Neural progenitor cell (in vitro differentiated cells): ENCODE data around the gene PCSK1. TPM values are rescaled to one million over a fixed set of nuclear protein-coding genes. Genes with fewer than 3 reads are reported as not detected.
A peak's percentile ranks its signal among the peaks of the same experiment; 100 is the strongest.

ENCODE experiments used
- DNase-seq: peaks from one replicate; pipeline ENCODE4 v3.0.0-alpha.2; 2016; ENCODE audit warnings: low spot score
- H2AFZ ChIP-seq: fragments of 200-600 bp; sonication (generic); replicated peaks from 2 replicates; pipeline ENCODE4 v1.6.1; 2016; ENCODE audit warnings: antibody characterized with exemption
- H3F3A ChIP-seq: fragments of 200-600 bp; sonication (generic); 2 replicates; pipeline ENCODE4 v1.6.1; 2016; ENCODE audit warnings: antibody characterized with exemption, low read depth
- H3K27ac ChIP-seq: fragments of 200-600 bp; sonication (generic); 2 replicates; pipeline ENCODE4 v1.5.1; 2016; ENCODE audit warnings: mild to moderate bottlenecking
- H3K27me3 ChIP-seq: fragments of 200-600 bp; sonication (generic); 2 replicates; pipeline ENCODE4 v1.6.1; 2016; ENCODE audit warnings: mild to moderate bottlenecking, moderate library complexity
- H3K36me3 ChIP-seq: fragments of 200-600 bp; sonication (generic); 2 replicates; pipeline ENCODE4 v1.5.1; 2016
- H3K4me1 ChIP-seq: fragments of 200-600 bp; sonication (generic); 2 replicates; pipeline ENCODE4 v1.6.1; 2016; ENCODE audit warnings: mixed run types
- H3K4me2 ChIP-seq: fragments of 200-600 bp; sonication (generic); 2 replicates; pipeline ENCODE4 v1.6.1; 2016
- H3K4me3 ChIP-seq: fragments of 200-600 bp; sonication (generic); 2 replicates; pipeline ENCODE4 v1.5.1; 2016
- H3K79me2 ChIP-seq: fragments of 200-600 bp; sonication (generic); 2 replicates; pipeline ENCODE4 v1.6.1; 2016; ENCODE audit warnings: low read depth
- H3K9ac ChIP-seq: fragments of 200-600 bp; sonication (generic); 2 replicates; pipeline ENCODE4 v1.6.1; 2016
- H3K9me3 ChIP-seq: fragments of 200-600 bp; sonication (generic); 2 replicates; pipeline ENCODE4 v1.5.1; 2016; ENCODE audit warnings: low read depth
- H4K20me1 ChIP-seq: fragments of 200-600 bp; sonication (generic); 2 replicates; pipeline ENCODE4 v1.6.1; 2016; ENCODE audit warnings: low read depth
- H3K27ac Mint-ChIP-seq: 3 replicates; pipeline ENCODE4 v1.8.0; 2021; ENCODE audit warnings: mixed read lengths
- H3K27me3 Mint-ChIP-seq: 2 replicates; pipeline ENCODE4 v1.8.0; 2022; ENCODE audit warnings: low read depth, mild to moderate bottlenecking, inconsistent platforms, moderate library complexity, mixed read lengths; ENCODE audit not compliant: insufficient read depth
- H3K36me3 Mint-ChIP-seq: 3 replicates; pipeline ENCODE4 v1.8.0; 2021; ENCODE audit warnings: mixed read lengths
- H3K4me1 Mint-ChIP-seq: 3 replicates; pipeline ENCODE4 v1.8.0; 2021; ENCODE audit warnings: mixed read lengths
- H3K4me3 Mint-ChIP-seq: 3 replicates; pipeline ENCODE4 v1.8.0; 2021; ENCODE audit warnings: mild to moderate bottlenecking, moderate library complexity, mixed read lengths
- H3K9me3 Mint-ChIP-seq: 3 replicates; pipeline ENCODE4 v1.8.0; 2020; ENCODE audit warnings: mixed read lengths
- EZH2 ChIP-seq: fragments of 200-600 bp; sonication (generic); IDR thresholded peaks from 2 replicates; pipeline ENCODE4 v1.6.1; 2017; ENCODE audit warnings: antibody characterized with exemption, mild to moderate bottlenecking, moderate library complexity
- EZH2phosphoT487 ChIP-seq: fragments of 200-600 bp; sonication (generic); IDR thresholded peaks from 2 replicates; pipeline ENCODE4 v1.6.1; 2017; ENCODE audit warnings: antibody characterized with exemption
- total RNA-seq: library from RNA; depleted of rRNA; stranded (reverse); fragments of >200 nt; gene quantifications from 2 replicates; pipeline ENCODE4 v1.2.3, GENCODE V29; 2015; ENCODE audit warnings: low replicate concordance
- TF ChIP-seq, protein P1 (sequence below): fragments of 200-600 bp; sonication (generic); IDR thresholded peaks from 2 replicates; pipeline ENCODE4 v1.5.1; 2017; ENCODE audit warnings: antibody characterized with exemption, mild to moderate bottlenecking

Gene PCSK1
- total RNA-seq, 1 donor from 2014 or later: 3.9 TPM

DNA sequence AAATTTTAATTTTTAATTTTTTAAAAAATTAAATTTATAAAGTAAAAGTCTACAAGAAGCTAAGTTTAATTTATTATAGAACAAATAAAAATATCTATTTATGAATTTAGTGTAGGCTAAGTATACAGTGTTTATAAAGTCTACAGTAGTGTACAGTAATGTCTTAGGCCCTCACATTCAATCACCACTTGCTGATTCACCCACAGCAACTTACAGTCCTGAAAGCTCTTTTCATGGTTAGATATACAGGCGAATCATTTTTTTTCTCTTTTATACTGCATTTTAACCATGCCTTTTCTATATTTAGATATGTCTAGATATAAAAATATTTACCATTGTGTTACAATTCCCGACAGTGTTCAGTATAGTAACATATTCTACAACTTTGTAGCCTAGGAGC lies 55.9 kb downstream of the PCSK1 start:
- no peaks in the 10 kb centered on the region for H3K27me3 Mint-ChIP-seq
- Histone ChIP-seq H3K4me2 (no peak overlapping the region), H3K79me2 (no peaks in the 10 kb centered on the region), H3F3A (no peaks in the 10 kb centered on the region), H3K4me1 (peaks cover 6% of the 10 kb centered on the region), H3K4me3 (no peak overlapping the region), H3K27ac (no peak overlapping the region), H3K27me3 (no peaks in the 10 kb centered on the region), H3K9me3 (no peaks in the 10 kb centered on the region), H4K20me1 (no peaks in the 10 kb centered on the region), H3K36me3 (no peaks in the 10 kb centered on the region), H2AFZ (no peak overlapping the region), H3K9ac (no peak overlapping the region)
- no peak overlapping the region for H3K27ac Mint-ChIP-seq
- H3K36me3 Mint-ChIP-seq: no peaks in the 10 kb centered on the region
- H3K4me1 Mint-ChIP-seq: peaks cover 8% of the 10 kb centered on the region
- DNase-seq: no peak
- H3K9me3 Mint-ChIP-seq: no peaks in the 10 kb centered on the region
- no peak overlapping the region for H3K4me3 Mint-ChIP-seq
- TF ChIP-seq, protein P1, sequence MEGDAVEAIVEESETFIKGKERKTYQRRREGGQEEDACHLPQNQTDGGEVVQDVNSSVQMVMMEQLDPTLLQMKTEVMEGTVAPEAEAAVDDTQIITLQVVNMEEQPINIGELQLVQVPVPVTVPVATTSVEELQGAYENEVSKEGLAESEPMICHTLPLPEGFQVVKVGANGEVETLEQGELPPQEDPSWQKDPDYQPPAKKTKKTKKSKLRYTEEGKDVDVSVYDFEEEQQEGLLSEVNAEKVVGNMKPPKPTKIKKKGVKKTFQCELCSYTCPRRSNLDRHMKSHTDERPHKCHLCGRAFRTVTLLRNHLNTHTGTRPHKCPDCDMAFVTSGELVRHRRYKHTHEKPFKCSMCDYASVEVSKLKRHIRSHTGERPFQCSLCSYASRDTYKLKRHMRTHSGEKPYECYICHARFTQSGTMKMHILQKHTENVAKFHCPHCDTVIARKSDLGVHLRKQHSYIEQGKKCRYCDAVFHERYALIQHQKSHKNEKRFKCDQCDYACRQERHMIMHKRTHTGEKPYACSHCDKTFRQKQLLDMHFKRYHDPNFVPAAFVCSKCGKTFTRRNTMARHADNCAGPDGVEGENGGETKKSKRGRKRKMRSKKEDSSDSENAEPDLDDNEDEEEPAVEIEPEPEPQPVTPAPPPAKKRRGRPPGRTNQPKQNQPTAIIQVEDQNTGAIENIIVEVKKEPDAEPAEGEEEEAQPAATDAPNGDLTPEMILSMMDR: no peak

DNA sequence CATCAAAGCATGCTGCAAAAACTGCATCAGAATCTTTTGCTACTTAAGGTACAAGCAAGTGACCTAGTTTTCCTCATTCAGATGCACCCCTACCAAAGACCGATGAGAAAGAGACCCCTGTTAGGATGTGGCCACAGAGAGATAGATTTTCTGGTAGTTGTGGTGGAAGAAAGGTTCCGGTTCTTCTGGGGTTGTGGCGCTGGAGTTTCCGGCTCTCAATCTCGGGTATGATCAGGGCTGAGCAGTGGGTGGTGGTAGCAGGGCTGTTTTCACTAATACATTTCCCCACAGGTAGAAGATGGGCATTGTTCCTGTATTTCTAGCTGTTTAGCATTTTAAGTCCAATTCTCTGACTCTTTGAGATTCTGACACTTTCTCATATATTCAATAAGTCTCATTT lies 58.4 kb downstream of the PCSK1 start:
- H3K79me2 ChIP-seq: no peaks in the 10 kb centered on the region
- peak overlapping the region; percentile 22 for H2AFZ ChIP-seq
- H3K9ac ChIP-seq: no peak overlapping the region
- H3K27me3 ChIP-seq: no peaks in the 10 kb centered on the region
- no peaks in the 10 kb centered on the region for H3K36me3 ChIP-seq
- DNase-seq: no peak
- Mint-ChIP-seq H3K27ac (no peak overlapping the region), H3K4me3 (no peak overlapping the region), H3K4me1 (peaks cover 8% of the 10 kb centered on the region), H3K27me3 (no peaks in the 10 kb centered on the region), H3K9me3 (no peaks in the 10 kb centered on the region), H3K36me3 (no peaks in the 10 kb centered on the region)
- no peak overlapping the region for H3K4me3 ChIP-seq
- no peaks in the 10 kb centered on the region for H3K9me3 ChIP-seq
- TF ChIP-seq EZH2phosphoT487 (no peak), EZH2 (no peak)
- TF ChIP-seq, protein P1: no peak
- H3K4me1 ChIP-seq: peaks cover 6% of the 10 kb centered on the region
- H3F3A ChIP-seq: no peaks in the 10 kb centered on the region
- no peak overlapping the region for H3K4me2 ChIP-seq
- no peaks in the 10 kb centered on the region for H4K20me1 ChIP-seq
- H3K27ac ChIP-seq: no peak overlapping the region

DNA sequence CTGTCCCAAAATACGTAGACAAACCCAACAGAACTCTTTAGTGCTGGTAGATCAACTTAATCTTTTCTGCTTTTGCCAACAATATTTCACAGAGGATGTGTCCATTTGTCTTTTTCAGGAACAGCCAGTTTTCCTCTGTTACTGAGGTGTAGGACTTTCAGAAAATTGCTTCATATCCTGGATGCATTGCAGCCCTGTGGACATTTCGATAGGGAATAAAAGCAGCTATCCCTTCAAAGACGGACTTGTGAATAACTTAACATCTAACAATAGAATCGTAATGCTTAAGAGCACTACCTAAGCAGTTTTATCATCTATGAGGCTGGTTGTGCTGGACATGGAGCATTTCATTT lies 59.7 kb downstream of the PCSK1 start:
- DNase-seq: no peak
- H4K20me1 ChIP-seq: no peaks in the 10 kb centered on the region
- Mint-ChIP-seq H3K4me1 (peaks cover 8% of the 10 kb centered on the region), H3K4me3 (no peak overlapping the region), H3K36me3 (no peaks in the 10 kb centered on the region), H3K9me3 (no peaks in the 10 kb centered on the region), H3K27me3 (no peaks in the 10 kb centered on the region), H3K27ac (no peak overlapping the region)
- H3K9ac ChIP-seq: no peak overlapping the region
- no peaks in the 10 kb centered on the region for H3K36me3 ChIP-seq
- H3K27ac ChIP-seq: no peak overlapping the region
- H3F3A ChIP-seq: no peaks in the 10 kb centered on the region
- H2AFZ ChIP-seq: no peak overlapping the region
- H3K4me3 ChIP-seq: no peak overlapping the region
- H3K79me2 ChIP-seq: no peaks in the 10 kb centered on the region
- no peaks in the 10 kb centered on the region for H3K9me3 ChIP-seq
- no peak overlapping the region for H3K4me2 ChIP-seq
- no peaks in the 10 kb centered on the region for H3K27me3 ChIP-seq
- TF ChIP-seq, protein P1: no peak
- TF ChIP-seq EZH2: no peak
- TF ChIP-seq EZH2phosphoT487: no peak
- H3K4me1 ChIP-seq: peaks cover 6% of the 10 kb centered on the region
